NCI-H82 treated with DMSO at 0.1 percent for 48 hours (cell line): Measurements from ENCODE around the gene CKAP2.
A peak's percentile ranks its signal among the peaks of the same experiment; 100 is the strongest.
"Not testable (repeated sequence)": the region's sequence is repeated elsewhere in the genome, so short reads cannot be mapped to it uniquely, and the experiment has no call there.

Experiments used
- DNase-seq: peaks from one replicate; lab custom pipeline; 2025; ENCODE audit not compliant: unreplicated experiment; lab: John Stamatoyannopoulos, UW

Gene CKAP2, protein sequence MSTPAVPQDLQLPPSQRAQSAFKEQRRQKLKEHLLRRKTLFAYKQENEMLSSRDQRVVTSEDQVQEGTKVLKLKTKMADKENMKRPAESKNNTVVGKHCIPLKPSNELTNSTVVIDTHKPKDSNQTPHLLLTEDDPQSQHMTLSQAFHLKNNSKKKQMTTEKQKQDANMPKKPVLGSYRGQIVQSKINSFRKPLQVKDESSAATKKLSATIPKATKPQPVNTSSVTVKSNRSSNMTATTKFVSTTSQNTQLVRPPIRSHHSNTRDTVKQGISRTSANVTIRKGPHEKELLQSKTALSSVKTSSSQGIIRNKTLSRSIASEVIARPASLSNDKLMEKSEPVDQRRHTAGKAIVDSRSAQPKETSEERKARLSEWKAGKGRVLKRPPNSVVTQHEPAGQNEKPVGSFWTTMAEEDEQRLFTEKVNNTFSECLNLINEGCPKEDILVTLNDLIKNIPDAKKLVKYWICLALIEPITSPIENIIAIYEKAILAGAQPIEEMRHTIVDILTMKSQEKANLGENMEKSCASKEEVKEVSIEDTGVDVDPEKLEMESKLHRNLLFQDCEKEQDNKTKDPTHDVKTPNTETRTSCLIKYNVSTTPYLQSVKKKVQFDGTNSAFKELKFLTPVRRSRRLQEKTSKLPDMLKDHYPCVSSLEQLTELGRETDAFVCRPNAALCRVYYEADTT

GRCh38 chr13:52454820-52455676 is at the start of gene CKAP2:
Gene CKAP2, plus strand, starts transcription at chr13:52455478. Its CDS starts 79 bp downstream, at chr13:52455557.
- peak; percentile 97 for DNase-seq

GRCh38 chr13:52405767-52406494 is 49.3 kb upstream of the CKAP2 start, which contains the start of gene THSD1:
Gene THSD1, minus strand, starts transcription at chr13:52406172. Its CDS starts 3,572 bp downstream, at chr13:52402600.
- no peak for DNase-seq

- DNase-seq, result no peak
Measured at GRCh38 chr13:52406629-52407028, 48.6 kb upstream of the CKAP2 start.

DNA sequence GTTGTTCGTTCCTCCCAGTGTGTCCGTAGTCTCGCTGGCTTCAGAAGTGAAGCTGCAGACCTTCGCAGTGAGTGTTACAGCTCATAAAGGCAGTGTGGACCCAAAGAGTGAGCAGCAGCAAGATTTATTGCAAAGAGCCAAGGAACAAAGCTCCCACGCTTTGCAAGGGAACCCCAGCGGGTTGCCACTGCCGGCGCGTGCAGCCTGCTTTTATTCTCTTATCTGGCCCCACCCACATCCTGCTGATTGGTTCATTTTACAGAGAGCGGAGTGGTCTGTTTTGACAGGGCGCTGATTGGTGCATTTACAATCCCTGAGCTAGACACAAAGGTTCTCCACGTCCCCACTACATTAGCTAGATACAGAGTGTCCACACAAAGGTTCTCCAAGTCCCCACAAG is 47.8 kb upstream of the CKAP2 start:
- not testable (repeated sequence) for DNase-seq

DNA sequence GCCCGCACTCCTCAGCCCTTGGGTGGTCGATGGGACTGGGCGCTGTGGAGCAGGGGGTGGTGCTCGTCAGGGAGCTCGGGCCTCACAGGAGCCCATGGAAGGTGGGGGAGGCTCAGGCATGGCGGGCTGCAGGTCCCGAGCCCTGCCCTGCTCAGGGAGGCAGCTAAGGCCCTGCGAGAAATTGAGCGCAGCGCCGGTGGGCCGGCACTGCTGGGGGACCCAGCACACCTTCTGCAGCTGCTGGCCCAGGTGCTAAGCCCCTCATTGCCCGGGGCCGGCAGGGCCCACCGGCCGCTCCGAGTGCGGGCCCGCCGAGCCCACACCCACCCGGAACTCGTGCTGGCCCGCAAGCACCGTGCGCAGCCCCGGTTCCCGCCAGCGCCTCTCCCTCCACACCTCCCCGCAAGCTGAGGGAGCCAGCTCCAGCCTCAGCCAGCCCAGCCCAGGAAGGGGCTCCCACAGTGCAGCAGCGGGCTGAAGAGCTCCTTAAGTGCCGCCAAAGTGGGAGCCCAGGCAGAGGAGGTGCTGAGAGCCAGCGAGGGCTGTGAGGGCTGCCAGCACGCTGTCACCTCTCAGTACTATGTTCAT is 47.1 kb upstream of the CKAP2 start:
- DNase-seq, result not testable (repeated sequence)

DNA sequence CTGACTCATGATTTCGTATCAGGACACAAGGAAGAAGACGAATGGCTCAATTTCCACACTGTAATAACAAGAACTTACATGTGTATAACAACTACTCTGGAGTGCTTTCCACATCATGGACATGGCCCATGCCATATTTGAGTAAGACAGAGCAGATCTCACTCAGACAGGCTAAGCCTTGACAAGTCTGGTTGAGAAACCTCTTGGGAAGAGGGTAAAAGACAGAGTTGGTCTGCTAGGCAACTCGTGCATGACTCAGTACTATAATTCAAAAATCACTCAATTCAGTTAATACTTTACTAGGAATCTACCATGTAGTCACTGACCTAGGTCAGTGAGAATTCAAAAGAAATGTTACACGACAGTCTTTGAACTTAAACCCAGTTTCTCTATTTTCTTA is 43.6 kb upstream of the CKAP2 start:
- DNase-seq, result no peak

DNA sequence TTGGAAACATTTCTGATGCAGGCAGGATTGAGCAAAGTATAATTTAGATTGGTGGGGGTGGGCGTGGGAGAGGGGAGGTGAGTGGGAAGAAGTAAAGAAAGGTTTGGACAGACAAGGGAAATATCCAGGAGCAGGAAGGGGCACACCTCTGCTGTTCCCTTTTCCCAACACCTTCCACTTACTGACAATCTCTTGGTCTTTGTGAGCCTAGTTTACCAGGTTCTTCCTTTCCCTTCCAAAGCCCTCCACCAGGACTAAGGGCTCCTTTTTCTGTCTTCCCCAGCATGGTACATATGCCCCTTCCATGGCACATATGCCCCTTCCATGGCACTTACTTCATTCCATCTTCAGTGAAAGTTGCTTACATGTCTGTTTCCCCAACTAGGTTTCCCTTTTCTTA is 43.1 kb upstream of the CKAP2 start:
- DNase-seq, result no peak

DNA sequence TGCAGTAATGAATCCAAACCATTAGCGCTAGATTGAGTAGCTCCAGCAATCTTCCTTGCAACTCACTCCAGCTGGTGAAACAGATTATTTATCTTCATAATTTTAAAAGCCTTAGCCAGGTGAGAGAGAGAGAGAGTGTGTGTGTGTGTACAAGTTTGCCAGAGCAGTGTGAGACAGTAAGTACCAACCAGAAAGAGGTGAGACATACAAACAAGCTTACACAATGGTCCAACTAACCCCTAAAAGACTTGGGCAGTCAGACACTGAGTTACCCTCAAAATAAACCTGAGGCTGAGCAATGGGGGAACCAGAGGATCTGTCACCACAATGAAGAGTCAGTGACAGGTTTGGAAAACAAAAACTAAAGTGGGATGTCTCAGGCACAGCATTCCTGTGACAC is 41.2 kb upstream of the CKAP2 start:
- no peak for DNase-seq

GRCh38 chr13:52414963-52415362 is 40.3 kb upstream of the CKAP2 start:
- no peak for DNase-seq

GRCh38 chr13:52419080-52419479 is 36.2 kb upstream of the CKAP2 start:
- no peak for DNase-seq

DNA sequence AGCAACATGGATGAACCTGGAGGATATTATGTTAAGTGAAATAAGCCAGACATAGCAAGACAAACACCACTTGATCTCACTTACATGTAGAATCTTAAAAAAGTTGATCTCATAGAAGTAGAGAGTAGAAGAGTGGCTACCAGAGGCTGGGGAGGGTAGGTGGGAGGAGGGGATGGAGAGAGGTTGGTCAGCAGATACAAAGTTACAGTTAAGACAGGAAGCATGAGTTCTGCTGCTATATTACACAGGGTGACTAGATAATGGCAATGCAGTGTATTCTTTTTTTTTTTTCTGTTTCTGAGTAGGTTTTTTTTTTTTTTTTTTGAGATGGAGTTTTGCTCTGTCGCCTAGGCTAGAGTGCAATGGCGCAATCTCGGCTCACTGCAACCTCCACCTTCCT is 34.1 kb upstream of the CKAP2 start:
- DNase-seq, result no peak

GRCh38 chr13:52428295-52428694 is 27.0 kb upstream of the CKAP2 start:
- peak; percentile 94 for DNase-seq

- no peak for DNase-seq
Measured at GRCh38 chr13:52432456-52432855, 22.8 kb upstream of the CKAP2 start.

- DNase-seq, result no peak
Measured at GRCh38 chr13:52446265-52446664, 9.0 kb upstream of the CKAP2 start.

- no peak for DNase-seq
Measured at GRCh38 chr13:52447354-52447753, 7.9 kb upstream of the CKAP2 start.

DNA sequence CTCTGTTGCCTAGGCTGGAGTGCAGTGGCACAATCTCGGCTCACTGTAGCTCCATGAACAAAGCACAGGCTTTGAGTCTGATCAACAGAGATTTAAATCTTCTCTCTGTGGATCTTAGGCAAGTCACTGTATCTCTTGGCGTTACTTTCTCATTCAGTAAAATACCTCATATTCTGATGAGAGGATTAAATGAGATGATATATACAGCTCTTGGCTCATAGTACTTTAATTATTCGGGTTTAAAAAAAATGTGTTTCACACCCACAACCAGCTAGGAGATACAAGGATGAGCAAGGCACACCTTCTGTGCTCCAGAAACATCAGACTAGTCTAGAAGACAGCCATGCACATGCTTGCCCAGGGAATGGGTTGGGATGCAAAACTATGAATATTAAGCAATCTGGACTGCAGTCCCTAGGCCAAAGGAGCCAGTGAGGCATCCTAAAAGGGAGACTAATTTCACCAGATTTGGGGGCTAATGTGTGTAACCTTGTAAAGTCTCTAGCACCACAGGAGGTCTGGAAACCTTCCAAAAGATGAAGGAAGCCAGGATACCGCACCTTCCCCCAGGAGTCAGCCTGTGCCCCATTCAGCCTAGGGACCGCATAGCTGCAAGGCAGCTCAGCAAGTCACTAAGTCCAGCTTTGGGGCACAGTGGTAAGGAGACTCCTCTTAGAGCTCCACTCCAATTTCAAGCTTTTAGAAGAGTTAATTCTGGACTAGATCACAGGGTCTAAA is 7.3 kb upstream of the CKAP2 start:
- DNase-seq, result no peak

DNA sequence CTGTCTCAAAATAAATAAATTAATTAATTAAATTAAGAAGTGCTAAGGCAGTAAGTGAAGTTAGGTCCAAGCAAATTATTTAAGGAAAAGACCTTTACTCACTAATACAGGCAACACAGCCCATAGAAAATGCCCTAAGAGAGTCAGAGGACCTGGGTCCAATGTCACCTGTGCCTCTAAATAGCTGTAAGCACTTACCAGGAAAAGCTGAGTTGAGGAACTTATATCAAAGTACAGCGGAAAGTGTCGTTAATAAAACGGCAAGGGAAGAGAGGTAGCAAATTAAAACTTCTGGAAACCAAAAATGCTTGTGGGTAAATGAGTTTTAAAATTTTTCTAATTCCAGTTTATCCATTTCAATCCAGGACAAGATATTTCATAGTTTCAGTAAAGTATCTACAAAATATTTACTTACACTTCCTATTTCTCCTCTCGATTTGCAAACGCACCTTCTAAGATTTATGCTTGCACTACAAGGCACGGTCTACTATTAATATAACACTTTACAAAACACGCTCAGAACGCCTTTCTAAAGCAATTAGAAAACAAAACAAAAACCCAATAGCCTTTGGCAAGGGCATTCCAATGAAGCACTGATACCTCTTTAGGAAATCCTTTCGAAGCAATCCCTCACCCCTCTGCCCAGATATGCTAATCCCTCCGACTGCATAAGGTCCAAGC is 5.8 kb upstream of the CKAP2 start:
- DNase-seq, result no peak

- peak; percentile 91 for DNase-seq
Measured at GRCh38 chr13:52450012-52450792, 5.1 kb upstream of the CKAP2 start, which contains the start of gene VPS36. Gene VPS36, minus strand, starts transcription at chr13:52450634. Its CDS starts 40 bp downstream, at chr13:52450594.
